Left lobe of liver (tissue), 2 donors: Measurements from ENCODE around the gene IRS2. TPM values are rescaled to one million over a fixed set of nuclear protein-coding genes. Genes with fewer than 3 reads are reported as not detected.
A peak's percentile ranks its signal among the peaks of the same experiment; 100 is the strongest.

Experiments used
- ATAC-seq: fragments of 200-7000 bp; cut with Tn5 transposase; one replicate; pipeline ENCODE4 v1.9.1; 2020; ENCODE audit warnings: mild to moderate bottlenecking, moderate library complexity
- DNase-seq: peaks from one replicate; pipeline ENCODE4 v3.0.0-alpha.2; 2020; ENCODE audit warnings: low spot score
- total RNA-seq: library from RNA; stranded (reverse); gene quantifications from one replicate; pipeline ENCODE4 v1.2.1, GENCODE V29; 2021
- donor health status: DM: no; HTN: no; CAD: no; lungs with moderate emphysema.
- donor health status: DM: no; HTN: yes; CAD: no.

IRS2 gene
- total RNA-seq, 1 donor from 2014 or later: 13.1 TPM

GRCh38 chr13:109759609-109760008, 26.8 kb downstream of the IRS2 start:
- ATAC-seq: no peak
- DNase-seq: no peak

GRCh38 chr13:109758937-109759480, 27.4 kb downstream of the IRS2 start:
- DNase-seq (no peak), ATAC-seq (no peak)

GRCh38 chr13:109756778-109757177, 29.6 kb downstream of the IRS2 start:
- ATAC-seq (peak; percentile 44), DNase-seq (no peak)

GRCh38 chr13:109755997-109756396, 30.4 kb downstream of the IRS2 start:
- DNase-seq: no peak
- ATAC-seq: no peak

- ATAC-seq: no peak
- DNase-seq: no peak
Observed at GRCh38 chr13:109755551-109755950, 30.8 kb downstream of the IRS2 start.

- DNase-seq: no peak
- ATAC-seq: no peak
Observed at GRCh38 chr13:109751477-109751876, 34.9 kb downstream of the IRS2 start.

- ATAC-seq: no peak
- no peak for DNase-seq
Observed at GRCh38 chr13:109750221-109750775, 36.1 kb downstream of the IRS2 start.

- ATAC-seq (no peak), DNase-seq (no peak)
Observed at GRCh38 chr13:109749365-109749764, 37.0 kb downstream of the IRS2 start.

GRCh38 chr13:109748677-109749076, 37.7 kb downstream of the IRS2 start:
- ATAC-seq (no peak), DNase-seq (no peak)

- ATAC-seq (peak; percentile 28), DNase-seq (no peak)
Observed at GRCh38 chr13:109747524-109747923, 38.9 kb downstream of the IRS2 start.

- no peak for ATAC-seq
- DNase-seq: no peak
Observed at GRCh38 chr13:109746364-109746763, 40.0 kb downstream of the IRS2 start.

- no peak for DNase-seq
- ATAC-seq: no peak
Observed at GRCh38 chr13:109745702-109746101, 40.7 kb downstream of the IRS2 start.

- DNase-seq: no peak
- ATAC-seq: no peak
Observed at GRCh38 chr13:109745060-109745459, 41.3 kb downstream of the IRS2 start.

GRCh38 chr13:109744512-109745051, 41.8 kb downstream of the IRS2 start:
- DNase-seq: peak; percentile 58

GRCh38 chr13:109743706-109744453, 42.5 kb downstream of the IRS2 start:
- ATAC-seq (no peak), DNase-seq (no peak)

More at GRCh38 chr13:109744512-109745051, 41.8 kb downstream of the IRS2 start:
- ATAC-seq: peak; percentile 60

GRCh38 chr13:109741966-109742365, 44.4 kb downstream of the IRS2 start:
- DNase-seq (no peak), ATAC-seq (no peak)

- DNase-seq (no peak), ATAC-seq (no peak)
Observed at GRCh38 chr13:109740721-109741120, 45.7 kb downstream of the IRS2 start.

GRCh38 chr13:109740121-109740520, 46.3 kb downstream of the IRS2 start:
- DNase-seq (no peak), ATAC-seq (no peak)

- DNase-seq: no peak
Observed at GRCh38 chr13:109738298-109738746, 48.1 kb downstream of the IRS2 start.

GRCh38 chr13:109737606-109738005, 48.8 kb downstream of the IRS2 start:
- DNase-seq (no peak), ATAC-seq (no peak)

More at GRCh38 chr13:109738298-109738746, 48.1 kb downstream of the IRS2 start:
- no peak for ATAC-seq

GRCh38 chr13:109737046-109737573, 49.3 kb downstream of the IRS2 start:
- ATAC-seq (no peak), DNase-seq (no peak)
